Erythroblast (primary cell): ENCODE data around the gene TUBB2B.
A peak's percentile ranks its signal among the peaks of the same experiment; 100 is the strongest.

Experiments used
- DNase-seq, 2 experiments: peaks; one replicate each; lab custom pipeline; 2025; lab: John Stamatoyannopoulos, UW
- GATA1 ChIP-seq: IDR thresholded peaks from 2 replicates; pipeline ENCODE4 v1.6.1; 2011; ENCODE audit warnings: low read depth, mild to moderate bottlenecking, control low read depth, low read length, moderate library complexity
- POLR2A ChIP-seq: IDR thresholded peaks from 2 replicates; pipeline ENCODE4 v1.6.1; 2011; ENCODE audit warnings: mild to moderate bottlenecking, low read length

The TUBB2B gene

DNA sequence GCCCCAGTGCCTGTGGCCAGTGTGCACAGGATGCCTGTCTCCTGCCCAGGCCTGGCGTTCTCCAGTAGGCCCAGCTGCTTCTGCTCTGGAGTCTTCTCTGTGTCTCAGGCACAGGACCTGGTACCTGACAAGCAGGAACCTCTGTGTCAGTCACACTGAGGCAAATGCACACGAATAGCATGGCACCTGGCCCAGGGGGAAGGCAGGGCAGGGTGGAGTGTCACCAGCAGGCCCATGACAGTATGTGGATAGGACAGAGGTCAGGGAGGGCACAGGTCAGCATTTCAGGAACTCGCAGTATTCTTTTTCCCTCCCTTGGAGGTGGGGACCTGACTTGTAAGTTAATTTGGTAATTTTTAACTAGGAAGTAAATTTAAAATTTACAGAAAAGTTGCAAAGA is 36.9 kb upstream of the TUBB2B start:
- DNase-seq: no peak
- TF ChIP-seq GATA1 (no peak), POLR2A (no peak)

DNA sequence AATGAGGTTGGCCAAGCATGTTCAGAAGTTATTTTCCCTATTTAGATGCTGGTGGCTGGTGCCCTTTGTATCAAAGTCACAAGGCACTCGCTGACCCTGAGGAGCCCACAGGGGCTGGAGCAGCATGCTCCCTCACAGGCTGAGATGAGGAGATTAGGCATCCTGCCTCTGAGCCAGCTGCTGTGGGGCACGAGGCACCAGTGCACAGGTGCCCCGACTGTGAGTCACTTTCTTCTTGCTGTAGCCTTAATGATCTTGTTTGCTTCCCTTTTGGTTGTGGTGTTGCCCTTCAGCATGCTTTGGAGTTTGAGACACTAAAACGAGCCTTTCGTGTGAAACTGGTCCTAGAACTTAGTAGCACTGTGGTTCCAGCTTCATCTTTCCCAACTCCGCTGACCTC is 35.6 kb upstream of the TUBB2B start:
- TF ChIP-seq POLR2A (no peak), GATA1 (no peak)
- DNase-seq: no peak

DNA sequence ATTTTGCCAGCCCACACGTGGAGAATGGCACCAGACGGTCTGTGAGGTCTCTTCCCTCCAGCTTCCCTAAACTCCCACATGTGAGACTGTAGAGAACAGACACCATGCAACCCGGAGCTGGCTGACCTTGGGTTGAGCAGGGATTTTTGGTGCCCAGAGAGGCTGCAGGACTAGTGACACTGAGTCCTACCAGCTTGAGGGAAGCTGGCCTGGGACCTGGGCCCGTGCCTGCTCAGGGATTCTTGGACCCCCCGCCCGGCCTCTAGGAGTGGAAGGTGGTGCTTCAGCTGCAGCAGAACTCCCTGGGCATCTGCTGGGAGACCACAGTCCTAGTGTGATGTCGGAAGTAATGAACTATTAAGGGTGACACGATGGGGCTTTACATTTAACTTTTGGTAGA is 34.5 kb upstream of the TUBB2B start:
- no peak for DNase-seq
- TF ChIP-seq POLR2A: no peak
- TF ChIP-seq GATA1: no peak

- no peak for TF ChIP-seq GATA1
- TF ChIP-seq POLR2A: no peak
- DNase-seq: no peak
Measured at GRCh38 chr6:3261518-3261820, 34.0 kb upstream of the TUBB2B start.

GRCh38 chr6:3260772-3261517 is 33.5 kb upstream of the TUBB2B start:
- no peak for DNase-seq

GRCh38 chr6:3260296-3260695 is 32.8 kb upstream of the TUBB2B start:
- no peak for DNase-seq
- TF ChIP-seq GATA1: no peak

More at GRCh38 chr6:3260772-3261517, 33.5 kb upstream of the TUBB2B start:
- TF ChIP-seq GATA1 (no peak), POLR2A (no peak)

DNA sequence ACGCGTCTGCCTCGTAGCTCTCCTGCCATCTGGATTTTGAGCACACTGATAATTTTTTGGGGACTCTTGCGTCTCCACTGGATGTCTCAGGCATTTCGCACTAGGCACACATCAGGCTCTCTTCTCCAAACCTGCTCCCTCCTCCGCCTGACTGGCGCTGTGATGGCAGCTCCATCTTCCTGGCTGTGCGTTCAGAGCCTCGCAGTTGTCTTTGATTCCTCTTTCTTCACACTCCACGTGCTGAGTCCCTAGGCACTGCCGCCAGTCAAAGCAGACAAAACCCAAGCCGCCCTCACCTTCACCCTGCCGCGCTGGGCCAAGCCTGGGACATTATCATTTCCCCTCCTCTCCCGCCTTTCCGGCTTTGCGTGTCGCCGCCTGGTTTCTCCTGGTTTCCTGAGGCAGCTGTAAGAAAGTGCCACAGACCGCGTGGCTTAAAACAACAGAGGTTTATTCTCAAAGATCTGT is 32.1 kb upstream of the TUBB2B start:
- peak; percentile 74 to 77 for DNase-seq
- TF ChIP-seq GATA1: no peak
- TF ChIP-seq POLR2A: peak; percentile 25

GRCh38 chr6:3258720-3259490 is 31.5 kb upstream of the TUBB2B start, which contains the start of gene PSMG4:
TSS of gene PSMG4 (plus strand) at chr6:3258947. CDS start at chr6:3259023, 76 bp downstream.
- TF ChIP-seq POLR2A (peak; percentile 60), GATA1 (no peak)
- DNase-seq: peak; percentile 93 to 96

DNA sequence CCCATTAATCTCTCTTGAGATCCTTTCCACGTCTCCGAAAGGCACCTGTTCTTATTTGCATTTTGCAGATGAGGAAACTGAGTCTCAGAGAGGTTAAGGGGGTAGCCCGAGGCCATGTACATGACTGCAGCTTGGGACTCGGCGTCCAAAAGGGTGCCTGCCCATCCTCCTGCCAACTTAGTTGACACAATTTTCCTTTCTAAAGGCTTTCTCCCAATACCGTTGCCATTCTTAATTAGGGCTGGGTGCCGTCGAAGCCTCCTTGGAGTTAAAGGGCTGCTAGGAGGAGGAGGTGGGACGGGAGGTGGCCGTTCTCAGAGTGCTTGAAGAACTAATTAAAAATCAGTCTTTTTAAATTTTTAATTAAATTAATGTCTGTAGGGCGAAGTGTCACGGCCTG is 30.7 kb upstream of the TUBB2B start:
- TF ChIP-seq GATA1: no peak
- TF ChIP-seq POLR2A: no peak
- no peak for DNase-seq

GRCh38 chr6:3253597-3253961 is 26.1 kb upstream of the TUBB2B start:
- TF ChIP-seq GATA1: no peak
- no peak for TF ChIP-seq POLR2A
- DNase-seq: no peak

DNA sequence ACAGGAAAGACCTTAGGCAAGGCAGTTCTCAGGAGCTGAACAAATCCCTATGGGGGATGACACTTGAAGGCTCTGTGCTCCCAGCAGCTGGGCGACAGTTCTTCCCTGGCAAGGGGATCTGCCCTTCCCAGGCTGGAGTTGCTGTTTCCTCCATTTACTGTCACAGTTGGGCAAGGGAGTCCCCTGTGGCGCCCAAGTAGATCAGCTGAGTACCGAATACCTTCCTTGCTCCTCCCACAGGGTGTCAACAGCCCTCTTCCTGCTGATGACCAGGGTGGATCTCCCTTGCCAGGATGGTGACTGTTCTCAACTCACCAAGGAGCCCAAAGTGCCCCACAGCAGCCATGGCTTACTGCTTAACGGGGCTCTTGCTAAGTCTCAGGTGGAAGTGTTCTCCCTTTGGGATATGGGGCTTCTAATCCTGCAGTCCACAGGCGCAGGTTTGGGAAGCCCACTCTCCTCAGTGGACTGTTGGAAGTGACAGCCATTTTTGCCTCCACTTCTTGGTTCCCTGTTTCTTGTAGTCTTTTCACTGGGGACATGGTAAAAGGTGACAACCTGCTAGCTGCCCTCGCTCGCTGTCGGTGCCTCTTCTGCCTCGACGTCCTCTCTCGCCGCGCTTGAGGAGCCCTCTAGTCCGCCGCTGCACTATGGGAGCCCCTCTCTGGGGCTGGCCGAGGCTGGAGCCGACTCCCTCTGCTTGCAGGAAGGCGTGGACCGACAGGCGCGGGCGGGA is 25.6 kb upstream of the TUBB2B start:
- TF ChIP-seq POLR2A: no peak
- no peak for TF ChIP-seq GATA1
- DNase-seq: no peak

- DNase-seq: no peak
- TF ChIP-seq POLR2A (no peak), GATA1 (no peak)
Measured at GRCh38 chr6:3252369-3252768, 24.9 kb upstream of the TUBB2B start.

DNA sequence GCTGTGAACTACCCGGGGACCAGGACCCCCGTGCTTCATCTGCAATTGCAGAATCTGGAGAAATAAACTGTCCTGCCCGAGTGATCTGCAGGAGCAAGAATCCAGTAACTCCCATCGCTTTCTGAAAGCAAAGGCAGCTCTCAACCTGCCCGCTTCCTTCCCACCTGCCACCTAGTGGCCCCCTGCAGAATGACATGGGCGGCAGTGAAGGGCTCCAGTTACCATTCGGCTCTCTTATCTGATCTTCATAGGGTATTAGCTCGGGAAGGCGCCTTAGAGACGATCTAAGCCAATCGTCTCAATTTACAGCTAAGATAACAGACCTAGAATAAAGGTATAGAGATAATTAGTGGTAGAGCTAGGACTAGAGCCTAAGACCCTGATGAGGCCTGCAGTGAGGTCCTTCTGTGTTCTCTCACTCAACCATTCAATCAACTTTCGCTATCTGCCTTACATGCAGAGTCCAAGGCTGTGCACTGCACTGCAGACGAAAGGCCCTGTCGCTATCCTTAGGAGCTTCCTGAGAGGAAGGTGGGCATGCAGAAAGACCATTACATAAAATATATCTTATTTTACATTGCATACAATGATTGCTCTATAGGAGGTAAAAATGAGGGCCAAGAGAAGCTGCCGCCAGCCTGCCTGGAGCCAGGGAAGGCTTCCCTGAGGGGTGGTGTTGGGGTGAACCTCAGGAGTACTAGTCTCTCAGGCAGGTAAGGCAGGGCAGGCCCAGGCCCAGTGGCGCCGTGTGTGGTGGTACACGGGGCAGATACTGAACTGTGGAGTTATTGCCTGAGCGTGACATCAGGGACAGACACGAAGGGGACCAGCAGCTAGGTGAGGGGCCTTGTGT is 24.2 kb upstream of the TUBB2B start:
- TF ChIP-seq POLR2A (no peak), GATA1 (no peak)
- DNase-seq: peak; percentile 89 to 93
